Nephron progenitor cell (in vitro differentiated cells): ENCODE results near the gene LDLRAD4.
A peak's percentile ranks its signal among the peaks of the same experiment; 100 is the strongest.

Experiments used
- DNase-seq: peaks from one replicate; pipeline ENCODE4 v3.0.0; 2021
- H3K27ac Mint-ChIP-seq: 2 replicates; pipeline ENCODE4 v1.8.0; 2021; ENCODE audit warnings: mild to moderate bottlenecking, moderate library complexity, mixed read lengths
- H3K27me3 Mint-ChIP-seq: 2 replicates; pipeline ENCODE4 v1.8.0; 2021; ENCODE audit warnings: mild to moderate bottlenecking, low read depth, mixed read lengths; ENCODE audit not compliant: poor library complexity
- H3K36me3 Mint-ChIP-seq: 2 replicates; pipeline ENCODE4 v1.8.0; 2021; ENCODE audit warnings: low read depth, mixed read lengths
- H3K4me1 Mint-ChIP-seq: 2 replicates; pipeline ENCODE4 v1.8.0; 2021; ENCODE audit warnings: mixed read lengths
- H3K4me3 Mint-ChIP-seq: 2 replicates; pipeline ENCODE4 v1.8.0; 2021; ENCODE audit warnings: mild to moderate bottlenecking, moderate library complexity, mixed read lengths
- H3K9me3 Mint-ChIP-seq: 2 replicates; pipeline ENCODE4 v1.8.0; 2021; ENCODE audit warnings: mild to moderate bottlenecking, moderate library complexity, mixed read lengths
- TF ChIP-seq, protein P1 (sequence below): fragments of 200-600 bp; sonication (generic); IDR thresholded peaks from 2 replicates; pipeline ENCODE4 v1.5.0; 2021; ENCODE audit warnings: antibody characterized with exemption

The LDLRAD4 gene

DNA sequence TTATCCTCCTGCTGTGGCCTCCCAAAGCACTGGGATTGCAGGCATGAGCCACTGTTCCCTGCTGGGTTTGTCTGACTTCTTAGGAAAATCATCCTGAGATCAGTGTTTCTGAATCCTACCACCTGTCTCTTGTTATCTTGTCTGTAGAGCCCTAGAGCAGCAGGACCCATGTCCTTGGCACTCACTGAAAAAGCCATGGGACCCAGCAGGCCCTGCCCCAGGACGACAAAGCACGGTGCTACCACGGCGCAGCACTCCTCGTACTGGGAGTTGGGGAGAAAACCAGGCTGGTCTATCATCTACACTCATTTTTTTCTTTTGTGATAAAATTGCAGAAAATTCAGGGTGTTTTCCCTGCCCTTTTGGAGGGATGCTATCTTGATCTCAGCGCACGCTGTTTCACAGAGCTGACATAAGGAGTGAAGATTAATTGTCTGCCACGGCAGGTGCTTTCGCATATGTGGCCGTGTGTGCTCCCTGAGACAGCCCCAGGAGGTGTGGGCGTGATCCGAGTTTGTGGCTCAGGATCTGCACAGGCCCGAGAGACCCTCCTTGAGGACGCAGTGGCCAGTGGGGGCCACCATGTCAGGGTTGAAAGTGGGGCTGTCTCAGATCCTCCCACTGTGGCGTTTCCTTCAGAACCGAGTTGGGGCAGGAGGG, 179.1 kb downstream of the LDLRAD4 start:
- Mint-ChIP-seq H3K27me3 (peaks cover 21% of the 10 kb centered on the region), H3K27ac (no peak overlapping the region), H3K36me3 (no peaks in the 10 kb centered on the region), H3K4me3 (no peak overlapping the region), H3K9me3 (no peaks in the 10 kb centered on the region), H3K4me1 (peaks cover 27% of the 10 kb centered on the region)
- TF ChIP-seq, protein P1, sequence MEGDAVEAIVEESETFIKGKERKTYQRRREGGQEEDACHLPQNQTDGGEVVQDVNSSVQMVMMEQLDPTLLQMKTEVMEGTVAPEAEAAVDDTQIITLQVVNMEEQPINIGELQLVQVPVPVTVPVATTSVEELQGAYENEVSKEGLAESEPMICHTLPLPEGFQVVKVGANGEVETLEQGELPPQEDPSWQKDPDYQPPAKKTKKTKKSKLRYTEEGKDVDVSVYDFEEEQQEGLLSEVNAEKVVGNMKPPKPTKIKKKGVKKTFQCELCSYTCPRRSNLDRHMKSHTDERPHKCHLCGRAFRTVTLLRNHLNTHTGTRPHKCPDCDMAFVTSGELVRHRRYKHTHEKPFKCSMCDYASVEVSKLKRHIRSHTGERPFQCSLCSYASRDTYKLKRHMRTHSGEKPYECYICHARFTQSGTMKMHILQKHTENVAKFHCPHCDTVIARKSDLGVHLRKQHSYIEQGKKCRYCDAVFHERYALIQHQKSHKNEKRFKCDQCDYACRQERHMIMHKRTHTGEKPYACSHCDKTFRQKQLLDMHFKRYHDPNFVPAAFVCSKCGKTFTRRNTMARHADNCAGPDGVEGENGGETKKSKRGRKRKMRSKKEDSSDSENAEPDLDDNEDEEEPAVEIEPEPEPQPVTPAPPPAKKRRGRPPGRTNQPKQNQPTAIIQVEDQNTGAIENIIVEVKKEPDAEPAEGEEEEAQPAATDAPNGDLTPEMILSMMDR, result no peak
- no peak for DNase-seq

DNA sequence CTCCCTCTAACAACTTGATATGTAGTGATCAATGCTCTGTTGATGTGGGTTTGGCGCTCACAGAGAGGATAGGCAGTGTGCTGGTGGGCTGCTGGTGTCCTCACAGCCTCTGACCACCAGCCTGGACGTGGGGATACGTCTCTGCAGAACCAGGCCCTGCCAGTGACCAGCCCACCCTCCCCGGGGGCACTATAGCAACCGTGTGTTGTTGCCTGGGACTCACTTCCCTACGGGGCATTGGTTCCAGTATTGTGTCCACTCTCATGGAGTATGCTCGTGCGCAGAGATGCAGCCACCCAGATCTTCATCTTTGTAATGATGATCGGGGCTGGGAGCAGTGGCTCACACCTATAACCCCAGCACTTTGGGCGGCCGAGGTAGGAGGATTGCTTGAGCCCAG, 180.1 kb downstream of the LDLRAD4 start:
- TF ChIP-seq, protein P1, result no peak
- no peak for DNase-seq
- peaks cover 13% of the 10 kb centered on the region for H3K27me3 Mint-ChIP-seq
- no peaks in the 10 kb centered on the region for H3K9me3 Mint-ChIP-seq
- no peak overlapping the region for H3K4me3 Mint-ChIP-seq
- H3K4me1 Mint-ChIP-seq, result peaks cover 22% of the 10 kb centered on the region
- no peak overlapping the region for H3K27ac Mint-ChIP-seq
- no peaks in the 10 kb centered on the region for H3K36me3 Mint-ChIP-seq

DNA sequence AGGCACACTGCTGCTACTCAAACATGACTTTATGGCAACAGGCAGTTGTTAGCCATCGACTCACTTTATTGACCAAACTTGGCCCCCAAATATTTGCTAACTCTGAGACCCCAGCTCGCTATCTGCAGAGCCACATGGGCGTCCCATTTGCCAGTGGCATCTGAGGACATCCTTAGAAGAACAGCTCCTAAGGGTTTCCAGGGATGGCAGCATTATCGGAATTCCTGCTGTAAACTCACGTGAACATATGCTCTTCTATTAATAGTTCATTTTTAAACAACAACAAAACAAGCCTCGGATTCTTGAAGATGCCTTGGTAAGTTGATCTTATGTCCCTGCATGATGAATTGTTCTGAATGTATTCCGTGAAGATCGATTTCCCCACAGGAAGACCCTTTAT, 181.0 kb downstream of the LDLRAD4 start:
- Mint-ChIP-seq H3K27ac (no peak overlapping the region), H3K36me3 (no peaks in the 10 kb centered on the region), H3K4me1 (peaks cover 21% of the 10 kb centered on the region), H3K4me3 (no peak overlapping the region), H3K27me3 (peaks cover 9% of the 10 kb centered on the region), H3K9me3 (no peaks in the 10 kb centered on the region)
- DNase-seq, result no peak
- TF ChIP-seq, protein P1, result no peak

DNA sequence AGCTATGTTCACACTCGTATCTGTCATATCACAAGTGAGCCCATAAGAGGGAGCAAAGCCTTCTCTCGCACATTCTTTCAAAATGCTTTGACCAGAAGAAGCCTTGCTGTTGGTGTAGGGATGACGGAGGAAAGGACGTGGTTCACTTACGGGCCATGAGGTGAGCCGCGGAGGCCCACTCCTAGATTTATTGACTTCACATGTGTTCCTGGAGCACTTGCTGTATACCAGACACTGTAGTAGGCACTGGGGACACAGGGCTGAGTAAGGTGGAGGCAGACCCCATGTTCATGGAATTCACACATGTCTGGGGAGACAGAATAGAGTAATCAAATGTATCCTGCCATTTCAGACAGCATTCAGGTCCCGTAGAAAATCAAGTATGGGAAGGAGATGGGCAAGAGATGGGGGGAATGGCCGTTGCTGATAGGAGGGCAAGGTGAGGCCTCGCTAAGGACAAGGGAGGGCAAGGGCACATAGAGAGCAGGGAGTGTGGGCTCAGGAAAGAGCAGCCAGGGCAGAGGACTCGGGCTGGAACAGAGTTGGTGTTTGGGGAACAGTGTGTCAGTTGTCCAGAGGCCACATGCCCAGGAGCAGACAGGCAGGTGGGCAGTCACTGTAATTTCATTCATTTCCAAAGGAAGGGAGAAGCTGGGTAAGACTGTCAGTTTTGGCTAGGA, 182.2 kb downstream of the LDLRAD4 start:
- Mint-ChIP-seq H3K36me3 (no peaks in the 10 kb centered on the region), H3K27ac (no peak overlapping the region), H3K9me3 (no peaks in the 10 kb centered on the region), H3K27me3 (peaks cover 5% of the 10 kb centered on the region), H3K4me1 (peaks cover 18% of the 10 kb centered on the region), H3K4me3 (no peak overlapping the region)
- TF ChIP-seq, protein P1, result no peak
- no peak for DNase-seq

DNA sequence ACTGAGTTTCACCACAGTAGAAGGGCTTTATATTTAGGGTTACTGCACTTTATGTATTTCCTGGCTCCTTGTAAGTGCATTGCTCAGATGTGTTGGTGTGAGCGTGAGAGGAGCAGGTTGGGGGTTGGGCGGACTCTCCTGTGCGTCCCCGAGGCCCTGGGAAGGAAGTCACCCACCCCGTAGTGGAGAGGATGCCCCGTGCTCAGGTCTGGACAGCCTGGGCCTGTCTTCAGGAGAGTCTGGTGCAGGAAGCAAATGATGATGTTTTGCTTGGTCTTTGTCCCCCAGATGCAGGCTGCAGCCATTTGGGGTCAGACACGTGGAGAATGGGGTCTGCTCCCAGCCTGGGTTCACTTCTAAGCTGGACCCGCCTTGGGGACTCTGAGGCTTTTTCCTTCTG, 182.8 kb downstream of the LDLRAD4 start:
- Mint-ChIP-seq H3K4me3 (no peak overlapping the region), H3K27me3 (peaks cover 5% of the 10 kb centered on the region), H3K27ac (no peak overlapping the region), H3K4me1 (peaks cover 22% of the 10 kb centered on the region), H3K9me3 (no peaks in the 10 kb centered on the region), H3K36me3 (no peaks in the 10 kb centered on the region)
- TF ChIP-seq, protein P1, result no peak
- DNase-seq, result no peak

DNA sequence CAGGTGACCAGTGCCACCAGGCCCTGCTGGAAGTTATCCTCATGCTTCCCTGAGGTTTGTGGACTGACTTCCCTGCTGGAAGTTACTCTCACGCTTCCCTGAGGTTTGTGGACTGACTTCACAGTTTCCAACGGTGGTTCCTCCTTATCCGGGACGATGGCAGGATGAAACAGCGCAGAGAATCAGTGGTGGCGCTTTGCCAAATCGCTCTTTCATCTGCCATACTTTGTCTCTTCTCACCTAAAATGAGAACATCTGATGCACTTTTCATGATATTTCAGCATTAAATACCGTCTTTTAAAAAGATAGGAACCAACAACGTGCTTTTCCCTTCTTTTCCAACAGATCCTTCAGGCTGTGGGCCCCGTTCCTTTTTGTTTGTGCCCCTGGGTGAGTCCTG, 183.3 kb downstream of the LDLRAD4 start:
- no peaks in the 10 kb centered on the region for H3K36me3 Mint-ChIP-seq
- H3K4me1 Mint-ChIP-seq, result peaks cover 26% of the 10 kb centered on the region
- peak overlapping the region; percentile 48 for H3K27ac Mint-ChIP-seq
- no peaks in the 10 kb centered on the region for H3K9me3 Mint-ChIP-seq
- TF ChIP-seq, protein P1, result no peak
- no peak overlapping the region for H3K4me3 Mint-ChIP-seq
- peaks cover 5% of the 10 kb centered on the region for H3K27me3 Mint-ChIP-seq
- DNase-seq, result no peak
